Body of pancreas (tissue), 4 donors: ENCODE data around the gene MROH2A. TPM values are rescaled to one million over a fixed set of nuclear protein-coding genes. Genes with fewer than 3 reads are reported as not detected.

ENCODE experiments used
- ATAC-seq: fragments of 150-250 bp; one replicate; pipeline ENCODE4 v1.9.1; 2016
- DNase-seq, 4 donors: peaks; one replicate each; pipeline ENCODE4 v3.0.0-alpha.2; 2019
- H3K27ac ChIP-seq, 4 donors: fragments of 200-600 bp; sonication (generic); 1 replicate in 3 of 4; 2 replicates in 1 of 4; pipeline versions ENCODE4 v1.5.1 to v1.6.1; 2016 to 2019; ENCODE audit warnings: mild to moderate bottlenecking in 1 of 4, mixed read lengths in 1 of 4, moderate library complexity in 1 of 4
- H3K27me3 ChIP-seq, 2 donors: fragments of 200-600 bp; sonication (generic); one replicate each; pipeline ENCODE4 v1.6.0; 2016; ENCODE audit warnings: mild to moderate bottlenecking in 1 of 2
- H3K36me3 ChIP-seq, 2 donors: fragments of 200-600 bp; sonication (generic); replicated peaks in 1 of 2; 2 replicates each; pipeline ENCODE4 v1.5.1; 2016; ENCODE audit warnings: low read depth in 2 of 2; ENCODE audit not compliant: insufficient read depth in 1 of 2
- H3K4me1 ChIP-seq: fragments of 200-600 bp; sonication (generic); one replicate; pipeline ENCODE4 v1.6.0; 2016
- H3K4me3 ChIP-seq, 2 donors: fragments of 200-600 bp; sonication (generic); 1 replicate in 1 of 2; 2 replicates in 1 of 2; pipeline ENCODE4 v1.5.1; 2016 to 2019
- H3K9me3 ChIP-seq, 3 donors: fragments of 200-600 bp; sonication (generic); 1 replicate in 2 of 3; 2 replicates in 1 of 3; pipeline ENCODE4 v1.5.1; 2016
- POLR2A ChIP-seq, 3 donors: fragments of 450-650 bp; IDR thresholded peaks; one replicate each; pipeline ENCODE4 v1.6.1; 2016; ENCODE audit warnings: antibody characterized with exemption in 3 of 3, mild to moderate bottlenecking in 2 of 3
- WGBS, 2 donors: methylation state at CpG; one replicate each; pipeline ENCODE4 v1.1.5; 2017; 5-methylcytosine and 5-hydroxymethylcytosine counted together
- intact Hi-C: fragments of 100-400 bp; cut with DNase I; formaldehyde crosslinking; loops from one replicate; pipeline ENCODE4 v1.15.1; 2023
- total RNA-seq, 2 donors: library from RNA; depleted of rRNA; stranded (reverse); fragments of >200 nt; gene quantifications; one replicate each; pipeline ENCODE4 v1.1.0, GENCODE V29; 2016
- TF ChIP-seq, protein P1 (sequence below), 7 experiments: fragments of 450-650 bp in 4 of 7; fragments of 200-600 bp in 3 of 7; sonication (generic) in 3 of 7; IDR thresholded peaks; one replicate each; pipeline ENCODE4 v1.5.1; 2016 to 2019; ENCODE audit warnings: antibody characterized with exemption in 7 of 7

Gene MROH2A
- total RNA-seq, 2 donors from 2014 or later = not detected

DNA sequence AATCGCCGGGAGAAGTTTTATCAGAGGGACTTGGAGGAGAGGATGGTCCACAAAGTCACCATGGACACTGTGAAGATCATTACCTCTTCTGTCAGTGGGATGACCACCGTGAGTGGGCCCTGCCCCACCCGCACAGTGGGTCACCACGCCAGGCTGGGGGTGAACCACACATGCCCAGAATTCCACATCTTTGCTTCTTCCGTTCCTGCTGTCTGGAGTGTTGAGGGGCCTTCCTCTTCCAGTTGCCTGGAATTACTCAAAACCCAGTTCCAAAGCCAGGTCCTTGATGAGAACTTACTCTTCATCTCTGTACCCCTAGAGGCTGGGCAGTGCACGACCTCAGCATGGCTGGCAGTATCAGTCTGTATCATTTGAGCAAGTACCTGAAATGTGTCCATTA is 22.1 kb downstream of the MROH2A start:
- no peak for ATAC-seq
- TF ChIP-seq POLR2A (IDR thresholded peaks at IDR 0.05) = no peak
- TF ChIP-seq, protein P1, sequence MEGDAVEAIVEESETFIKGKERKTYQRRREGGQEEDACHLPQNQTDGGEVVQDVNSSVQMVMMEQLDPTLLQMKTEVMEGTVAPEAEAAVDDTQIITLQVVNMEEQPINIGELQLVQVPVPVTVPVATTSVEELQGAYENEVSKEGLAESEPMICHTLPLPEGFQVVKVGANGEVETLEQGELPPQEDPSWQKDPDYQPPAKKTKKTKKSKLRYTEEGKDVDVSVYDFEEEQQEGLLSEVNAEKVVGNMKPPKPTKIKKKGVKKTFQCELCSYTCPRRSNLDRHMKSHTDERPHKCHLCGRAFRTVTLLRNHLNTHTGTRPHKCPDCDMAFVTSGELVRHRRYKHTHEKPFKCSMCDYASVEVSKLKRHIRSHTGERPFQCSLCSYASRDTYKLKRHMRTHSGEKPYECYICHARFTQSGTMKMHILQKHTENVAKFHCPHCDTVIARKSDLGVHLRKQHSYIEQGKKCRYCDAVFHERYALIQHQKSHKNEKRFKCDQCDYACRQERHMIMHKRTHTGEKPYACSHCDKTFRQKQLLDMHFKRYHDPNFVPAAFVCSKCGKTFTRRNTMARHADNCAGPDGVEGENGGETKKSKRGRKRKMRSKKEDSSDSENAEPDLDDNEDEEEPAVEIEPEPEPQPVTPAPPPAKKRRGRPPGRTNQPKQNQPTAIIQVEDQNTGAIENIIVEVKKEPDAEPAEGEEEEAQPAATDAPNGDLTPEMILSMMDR (IDR thresholded peaks at IDR 0.05) = no peak
- H3K9me3 ChIP-seq = no peaks in the 10 kb centered on the region
- DNase-seq = no peak
- no peak overlapping the region for H3K27ac ChIP-seq
- no peak overlapping the region for H3K4me3 ChIP-seq
- intact Hi-C loops = no loop called here
- no peaks in the 10 kb centered on the region for H3K4me1 ChIP-seq
- H3K36me3 ChIP-seq = no peaks in the 10 kb centered on the region
- H3K27me3 ChIP-seq = no peaks in the 10 kb centered on the region
- 64 to 70% methylated on average over 7 of the region's 7 CpGs for WGBS, 2 donors

DNA sequence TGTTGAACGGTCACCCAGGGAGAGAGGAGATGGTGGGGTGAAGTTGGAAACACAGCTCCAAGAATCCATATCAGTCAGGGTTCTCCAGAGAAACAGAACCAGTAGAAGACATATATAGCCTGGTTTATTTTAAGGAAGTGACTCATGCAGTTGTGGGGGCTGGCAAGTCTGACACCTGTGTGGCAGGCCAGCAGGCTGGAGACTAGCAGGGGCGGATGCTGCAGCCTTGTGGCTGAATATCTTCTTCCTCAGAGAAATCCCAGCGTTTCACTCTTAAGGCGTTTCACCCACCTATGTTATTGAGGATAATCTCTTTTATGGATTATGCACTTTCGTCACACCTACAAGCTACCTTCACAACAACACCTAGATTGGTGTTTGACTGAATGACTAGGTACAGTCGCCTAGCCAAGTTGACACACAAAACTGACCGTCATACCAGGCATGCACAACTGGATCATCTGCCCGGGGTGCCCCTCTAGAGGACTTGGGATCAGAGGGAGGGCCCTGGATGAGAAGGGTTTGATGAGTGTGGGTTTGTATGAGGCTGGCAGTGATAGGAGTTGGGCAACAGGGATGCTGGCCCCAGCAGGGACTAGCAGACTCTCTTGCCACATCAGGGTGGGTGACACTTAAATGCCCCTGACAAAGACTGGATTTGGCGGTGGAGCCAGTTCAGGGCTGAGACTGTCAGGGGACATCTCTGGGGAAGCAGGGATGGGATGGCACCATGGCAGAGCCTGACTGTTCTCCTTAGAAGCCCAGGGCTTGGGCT is 23.4 kb downstream of the MROH2A start:
- WGBS, 2 donors = 55 to 68% methylated on average over 8 to 9 of the region's 9 CpGs
- Histone ChIP-seq H3K27me3 (no peaks in the 10 kb centered on the region), H3K4me1 (no peaks in the 10 kb centered on the region), H3K9me3 (no peaks in the 10 kb centered on the region), H3K4me3 (no peak overlapping the region), H3K27ac (no peak overlapping the region), H3K36me3 (no peaks in the 10 kb centered on the region)
- TF ChIP-seq POLR2A (IDR thresholded peaks at IDR 0.05) = no peak
- TF ChIP-seq, protein P1 (IDR thresholded peaks at IDR 0.05) = no peak
- ATAC-seq = no peak
- no peak for DNase-seq
- intact Hi-C loops = no loop called here

DNA sequence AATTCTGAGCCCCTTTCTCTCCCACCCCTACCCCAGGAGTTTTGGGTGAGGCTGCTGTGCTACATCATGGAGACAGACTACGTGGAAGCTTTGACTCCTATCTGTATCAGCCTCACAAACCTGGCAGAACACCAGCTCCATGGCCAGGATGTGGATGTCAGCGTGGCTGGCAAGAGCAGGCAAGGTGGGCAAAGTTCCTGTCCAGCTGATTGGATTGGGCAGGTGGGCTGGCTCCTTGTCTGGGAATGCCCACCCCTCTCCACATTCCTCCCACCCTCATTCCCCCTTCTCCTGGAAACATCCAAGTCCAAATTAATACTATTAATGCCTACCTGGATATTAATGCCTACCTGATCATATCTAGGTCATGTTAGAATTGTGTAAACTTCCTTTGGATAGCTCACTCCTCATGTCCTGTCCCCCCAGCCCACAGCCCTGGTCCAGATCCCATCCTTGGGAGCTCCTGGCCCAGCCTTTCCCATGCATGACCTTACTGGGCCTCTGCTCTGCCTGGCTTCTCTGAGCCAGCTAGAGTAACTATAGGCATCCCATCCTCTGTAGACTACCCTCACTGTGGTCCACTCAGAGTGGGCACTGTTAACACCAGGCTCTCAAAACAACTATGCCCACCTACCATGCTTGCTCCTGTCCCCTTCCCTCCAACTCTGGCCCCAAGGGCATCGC is 24.1 kb downstream of the MROH2A start:
- H3K4me1 ChIP-seq = no peaks in the 10 kb centered on the region
- H3K36me3 ChIP-seq = no peaks in the 10 kb centered on the region
- ATAC-seq = no peak
- intact Hi-C loops = no loop called here
- TF ChIP-seq, protein P1 (IDR thresholded peaks at IDR 0.05) = no peak
- TF ChIP-seq POLR2A (IDR thresholded peaks at IDR 0.05) = no peak
- H3K27me3 ChIP-seq = no peaks in the 10 kb centered on the region
- no peak overlapping the region for H3K27ac ChIP-seq
- H3K4me3 ChIP-seq = no peak overlapping the region
- H3K9me3 ChIP-seq = no peaks in the 10 kb centered on the region
- no peak for DNase-seq
- 33 to 52% methylated on average over 1 to 3 of the region's 3 CpGs for WGBS, 2 donors

DNA sequence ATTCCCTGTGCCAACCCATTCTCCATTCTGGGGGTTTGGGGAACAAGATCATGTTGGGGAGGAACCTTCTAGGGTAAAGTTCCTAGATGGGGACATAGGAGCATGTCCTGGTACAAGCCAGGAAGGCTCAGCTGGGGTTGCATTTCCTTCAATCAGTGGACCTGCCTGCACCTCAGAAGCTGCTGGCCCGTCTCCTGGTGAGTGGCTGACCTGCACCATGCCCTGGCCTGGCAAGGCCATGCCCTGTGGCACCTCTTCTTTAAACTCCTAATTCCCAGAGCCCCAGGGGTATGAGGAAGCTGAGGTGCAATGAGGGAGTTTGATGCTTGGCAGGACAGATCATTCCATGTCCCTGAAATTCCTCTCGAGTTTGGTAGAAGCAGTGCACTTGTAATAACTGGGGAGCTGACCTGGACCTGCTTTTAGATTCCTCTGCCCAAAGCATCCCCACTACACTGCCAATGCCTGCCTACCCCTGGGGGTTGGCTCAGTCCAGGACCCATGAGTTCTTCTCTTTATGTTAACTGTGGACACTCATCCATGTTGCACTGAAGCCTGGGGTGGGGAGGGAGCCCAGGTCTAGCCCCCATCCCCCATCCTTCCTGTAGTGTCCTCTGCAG is 25.3 kb downstream of the MROH2A start:
- no peaks in the 10 kb centered on the region for H3K4me1 ChIP-seq
- WGBS, 2 donors = 44 to 67% methylated on average over 1 to 2 of the region's 2 CpGs
- no peak overlapping the region for H3K4me3 ChIP-seq
- no peak for DNase-seq
- no peak for TF ChIP-seq POLR2A (IDR thresholded peaks at IDR 0.05)
- TF ChIP-seq, protein P1 (IDR thresholded peaks at IDR 0.05) = no peak
- ATAC-seq = no peak
- intact Hi-C loops = no loop called here
- no peaks in the 10 kb centered on the region for H3K9me3 ChIP-seq
- H3K27ac ChIP-seq = no peak overlapping the region
- no peaks in the 10 kb centered on the region for H3K36me3 ChIP-seq
- no peaks in the 10 kb centered on the region for H3K27me3 ChIP-seq
